WERI-Rb-1 (cell line): ENCODE results near the gene OR6N1.

Experiments
- DNase-seq: peaks from one replicate; pipeline ENCODE4 v3.0.0-alpha.2; 2020
- H3K27ac ChIP-seq: fragments of 250-450 bp; sonication (Bioruptor Pico); 2 replicates; pipeline ENCODE4 v1.5.1; 2020; ENCODE audit warnings: mild to moderate bottlenecking, moderate library complexity
- H3K27me3 ChIP-seq: fragments of 250-450 bp; sonication (Bioruptor Pico); 2 replicates; pipeline ENCODE4 v1.5.1; 2021; ENCODE audit warnings: mild to moderate bottlenecking, low read depth, moderate library complexity; ENCODE audit not compliant: insufficient read depth, severe bottlenecking
- H3K36me3 ChIP-seq: fragments of 250-450 bp; sonication (Bioruptor Pico); 2 replicates; pipeline ENCODE4 v1.5.1; 2020; ENCODE audit warnings: mild to moderate bottlenecking, moderate library complexity
- H3K4me3 ChIP-seq: 2 replicates; pipeline ENCODE4 v1.5.1; 2011; ENCODE audit warnings: low read depth, mild to moderate bottlenecking, control low read depth, low read length
- H3K9me3 ChIP-seq: fragments of 250-450 bp; sonication (Bioruptor Pico); 2 replicates; pipeline ENCODE4 v1.5.1; 2021; ENCODE audit warnings: mild to moderate bottlenecking, moderate library complexity; ENCODE audit not compliant: severe bottlenecking
- TF ChIP-seq, protein P1 (sequence below): IDR thresholded peaks from 2 replicates; pipeline ENCODE4 v1.5.1; 2011; ENCODE audit warnings: low read depth, mild to moderate bottlenecking, control low read depth, inconsistent platforms, low read length

OR6N1 gene

GRCh38 chr1:158794247-158794646, 22.3 kb upstream of the OR6N1 start:
- DNase-seq, result no peak
- Histone ChIP-seq H3K27ac (no peak overlapping the region), H3K27me3 (peaks cover 63% of the 10 kb centered on the region), H3K9me3 (no peaks in the 10 kb centered on the region), H3K4me3 (no peak overlapping the region), H3K36me3 (no peaks in the 10 kb centered on the region)
- TF ChIP-seq, protein P1, sequence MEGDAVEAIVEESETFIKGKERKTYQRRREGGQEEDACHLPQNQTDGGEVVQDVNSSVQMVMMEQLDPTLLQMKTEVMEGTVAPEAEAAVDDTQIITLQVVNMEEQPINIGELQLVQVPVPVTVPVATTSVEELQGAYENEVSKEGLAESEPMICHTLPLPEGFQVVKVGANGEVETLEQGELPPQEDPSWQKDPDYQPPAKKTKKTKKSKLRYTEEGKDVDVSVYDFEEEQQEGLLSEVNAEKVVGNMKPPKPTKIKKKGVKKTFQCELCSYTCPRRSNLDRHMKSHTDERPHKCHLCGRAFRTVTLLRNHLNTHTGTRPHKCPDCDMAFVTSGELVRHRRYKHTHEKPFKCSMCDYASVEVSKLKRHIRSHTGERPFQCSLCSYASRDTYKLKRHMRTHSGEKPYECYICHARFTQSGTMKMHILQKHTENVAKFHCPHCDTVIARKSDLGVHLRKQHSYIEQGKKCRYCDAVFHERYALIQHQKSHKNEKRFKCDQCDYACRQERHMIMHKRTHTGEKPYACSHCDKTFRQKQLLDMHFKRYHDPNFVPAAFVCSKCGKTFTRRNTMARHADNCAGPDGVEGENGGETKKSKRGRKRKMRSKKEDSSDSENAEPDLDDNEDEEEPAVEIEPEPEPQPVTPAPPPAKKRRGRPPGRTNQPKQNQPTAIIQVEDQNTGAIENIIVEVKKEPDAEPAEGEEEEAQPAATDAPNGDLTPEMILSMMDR, result no peak

GRCh38 chr1:158793604-158794003, 21.6 kb upstream of the OR6N1 start:
- Histone ChIP-seq H3K4me3 (no peak overlapping the region), H3K36me3 (no peaks in the 10 kb centered on the region), H3K27me3 (peaks cover 56% of the 10 kb centered on the region), H3K9me3 (no peaks in the 10 kb centered on the region), H3K27ac (no peak overlapping the region)
- no peak for DNase-seq
- TF ChIP-seq, protein P1, result peak; percentile 21; the same call in 1 of the 2 replicates

DNA sequence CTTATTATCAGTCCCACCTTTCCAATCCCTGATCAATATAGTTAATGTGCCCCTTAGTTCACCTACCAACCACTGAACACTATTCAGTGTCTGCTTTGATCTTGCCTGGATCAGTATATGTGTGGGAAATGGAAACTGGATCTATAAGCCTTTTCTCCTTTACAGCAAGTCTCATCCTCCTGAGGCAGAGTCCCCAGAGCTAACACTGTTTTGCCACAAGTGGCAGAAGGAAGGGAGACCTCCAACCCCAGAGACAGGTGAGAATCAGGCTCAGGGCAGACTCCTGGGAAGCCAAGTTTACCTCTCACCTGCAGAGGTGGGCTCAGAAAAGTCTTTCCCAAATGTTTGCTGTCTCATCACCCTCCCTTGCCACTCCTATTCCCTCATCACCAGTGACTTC, 9.1 kb upstream of the OR6N1 start, which contains the start of gene OR6N2:
Gene OR6N2, minus strand, starts transcription at position 101 of the 400 bp plus-strand sequence. CDS start 3,569 bp downstream, outside the sequence.
- no peak for DNase-seq
- no peaks in the 10 kb centered on the region for H3K36me3 ChIP-seq
- H3K27me3 ChIP-seq, result peaks cover 92% of the 10 kb centered on the region
- no peaks in the 10 kb centered on the region for H3K9me3 ChIP-seq
- H3K27ac ChIP-seq, result no peak within 1 kb of the TSS
- no peak within 1 kb of the TSS for H3K4me3 ChIP-seq
- TF ChIP-seq, protein P1, result no peak

DNA sequence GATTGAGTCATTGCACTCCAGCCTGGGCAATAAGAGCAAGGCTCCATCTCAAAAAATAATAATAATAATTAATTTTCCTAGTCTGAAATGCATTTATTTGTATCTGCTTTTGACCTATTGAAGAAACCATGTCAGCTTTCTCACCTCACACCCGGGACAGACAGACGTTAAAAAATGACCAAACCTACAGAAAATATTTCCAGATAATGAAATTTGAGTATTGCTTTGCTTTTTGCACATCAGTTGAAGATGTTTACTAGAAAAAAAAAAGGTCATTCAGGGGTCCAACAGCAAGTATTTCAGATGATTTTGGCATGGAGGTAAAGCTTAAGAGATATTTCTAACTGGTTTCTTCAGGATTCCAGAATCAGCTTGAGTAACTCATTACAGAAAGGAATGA, 17.6 kb downstream of the OR6N1 start, which contains the start of gene OR6K6:
Gene OR6K6, plus strand, starts transcription at position 301 of the 400 bp plus-strand sequence. CDS start 168 bp downstream, outside the sequence.
- Histone ChIP-seq H3K27ac (no peak within 1 kb of the TSS), H3K36me3 (no peaks in the 10 kb centered on the region), H3K27me3 (peaks cover 65% of the 10 kb centered on the region), H3K4me3 (no peak within 1 kb of the TSS), H3K9me3 (no peaks in the 10 kb centered on the region)
- TF ChIP-seq, protein P1, result no peak
- no peak for DNase-seq

DNA sequence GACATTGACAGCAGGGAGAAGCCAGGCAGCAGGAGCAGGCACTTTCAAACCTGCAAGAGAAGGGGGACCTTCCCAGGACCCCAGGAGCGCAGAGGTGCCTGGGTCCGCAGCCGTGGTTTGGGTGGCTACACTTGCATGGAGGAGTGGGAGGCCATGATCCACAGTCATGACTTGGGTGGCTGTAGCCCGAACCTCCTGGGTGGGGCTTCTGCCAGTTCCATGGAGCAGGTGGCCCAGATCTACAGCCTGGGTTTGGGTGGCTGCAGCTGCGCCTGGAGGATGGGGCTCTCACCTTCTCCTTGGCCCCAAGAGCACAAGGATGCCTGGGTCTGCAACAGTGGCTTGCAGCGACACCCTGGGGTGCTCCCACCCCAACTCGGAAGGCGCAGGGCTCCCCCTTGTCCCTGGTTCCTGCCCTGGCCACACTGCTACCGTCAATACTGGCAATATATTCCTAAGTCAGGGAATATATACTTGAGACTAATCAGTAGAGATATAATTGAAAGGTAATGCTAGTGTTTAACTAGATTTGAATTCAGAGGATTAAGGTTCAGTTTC, 19.8 kb downstream of the OR6N1 start:
- DNase-seq, result no peak
- H3K4me3 ChIP-seq, result no peak overlapping the region
- H3K27me3 ChIP-seq, result peaks cover 79% of the 10 kb centered on the region
- no peaks in the 10 kb centered on the region for H3K9me3 ChIP-seq
- no peaks in the 10 kb centered on the region for H3K36me3 ChIP-seq
- H3K27ac ChIP-seq, result no peak overlapping the region
- TF ChIP-seq, protein P1, result no peak

- no peak for DNase-seq
- Histone ChIP-seq H3K9me3 (no peaks in the 10 kb centered on the region), H3K4me3 (no peak overlapping the region), H3K27me3 (peaks cover 81% of the 10 kb centered on the region), H3K36me3 (no peaks in the 10 kb centered on the region), H3K27ac (no peak overlapping the region)
- TF ChIP-seq, protein P1, result no peak
These were observed 36.1 kb downstream of the OR6N1 start for GRCh38 chr1:158735848-158736247.
